ENCODE measurements around the gene JOSD2. TPM values are rescaled to one million over a fixed set of nuclear protein-coding genes. Genes with fewer than 3 reads are reported as not detected.

Gene JOSD2
- polyA plus RNA-seq (2013, experiment 1 of 2): 2.1 TPM
- 2.2 TPM for polyA plus RNA-seq (2013, experiment 2 of 2)

- peak within 1 kb of the TSS; percentile 62 for H3K4me2 ChIP-seq (ENCODE audit: low read length)
- no peak within 1 kb of the TSS for H2BK5ac ChIP-seq (ENCODE audit: low read length)
- H2AK5ac ChIP-seq (ENCODE audit: low read length): no peak within 1 kb of the TSS
- H3K18ac ChIP-seq (ENCODE audit: low read length): peak within 1 kb of the TSS; percentile 12
- H3K36me3 ChIP-seq (ENCODE audit: control insufficient read depth, insufficient read depth, low read length): no peaks in the 10 kb centered on the region
- H4K8ac ChIP-seq (ENCODE audit: low read depth, low read length): no peak within 1 kb of the TSS
- peak within 1 kb of the TSS; percentile 28 for H3K4ac ChIP-seq (ENCODE audit: low read depth, low read length)
- no peak within 1 kb of the TSS for H2BK120ac ChIP-seq (ENCODE audit: low read depth, low read length)
- H3K23ac ChIP-seq (ENCODE audit: low read length): no peak within 1 kb of the TSS
- H3K4me3 ChIP-seq (ENCODE audit: low read length): peak within 1 kb of the TSS; percentile 44
- H3K27me3 ChIP-seq (ENCODE audit: insufficient read depth, low read length, poor library complexity): no peaks in the 10 kb centered on the region
- H3K4me1 ChIP-seq (ENCODE audit: control insufficient read depth, low read depth, low read length): no peaks in the 10 kb centered on the region
- H4K5ac ChIP-seq (ENCODE audit: low read length): no peak within 1 kb of the TSS
- H3K79me1 ChIP-seq (ENCODE audit: low read length): no peaks in the 10 kb centered on the region
- DNase-seq: peak; percentile 100
- H3K79me2 ChIP-seq (ENCODE audit: control insufficient read depth, insufficient read depth, low read length): no peaks in the 10 kb centered on the region
- H3K9ac ChIP-seq (ENCODE audit: low read length): peak within 1 kb of the TSS; percentile 58
- H2BK15ac ChIP-seq (replicated peaks; ENCODE audit: low read depth): no peak within 1 kb of the TSS
- H3K56ac ChIP-seq (ENCODE audit: low read length): peak within 1 kb of the TSS; percentile 74
- no CpG with 5 or more reads among the region's 69 CpGs for WGBS (ENCODE audit: extremely low coverage, insufficient coverage, low lambda C conversion rate)
- no peak within 1 kb of the TSS for H3K27ac ChIP-seq (ENCODE audit: low read depth, low read length)
Observed at GRCh38 chr19:50511069-50511822, at the start of gene JOSD2. JOSD2 (minus strand) TSS chr19:50511191; CDS start chr19:50510431, 760 bp downstream.

- H3K4me3 ChIP-seq (ENCODE audit: low read length): no peak overlapping the region
- H4K5ac ChIP-seq (ENCODE audit: low read length): no peak overlapping the region
- DNase-seq: no peak
- no peaks in the 10 kb centered on the region for H3K79me2 ChIP-seq (ENCODE audit: control insufficient read depth, insufficient read depth, low read length)
- no peaks in the 10 kb centered on the region for H3K4me1 ChIP-seq (ENCODE audit: control insufficient read depth, low read depth, low read length)
- no peak overlapping the region for H2BK15ac ChIP-seq (replicated peaks; ENCODE audit: low read depth)
- no CpG with 5 or more reads among the region's 10 CpGs for WGBS (ENCODE audit: extremely low coverage, insufficient coverage, low lambda C conversion rate)
- H3K56ac ChIP-seq (ENCODE audit: low read length): no peak overlapping the region
- no peak overlapping the region for H3K9ac ChIP-seq (ENCODE audit: low read length)
- no peak overlapping the region for H2AK5ac ChIP-seq (ENCODE audit: low read length)
- no peak overlapping the region for H4K8ac ChIP-seq (ENCODE audit: low read depth, low read length)
- H3K4ac ChIP-seq (ENCODE audit: low read depth, low read length): no peak overlapping the region
- H3K4me2 ChIP-seq (ENCODE audit: low read length): no peak overlapping the region
- no peaks in the 10 kb centered on the region for H3K36me3 ChIP-seq (ENCODE audit: control insufficient read depth, insufficient read depth, low read length)
- no peak overlapping the region for H3K18ac ChIP-seq (ENCODE audit: low read length)
- H3K27me3 ChIP-seq (ENCODE audit: insufficient read depth, low read length, poor library complexity): peaks cover 20% of the 10 kb centered on the region
- H2BK120ac ChIP-seq (ENCODE audit: low read depth, low read length): no peak overlapping the region
- H3K27ac ChIP-seq (ENCODE audit: low read depth, low read length): no peak overlapping the region
- H2BK5ac ChIP-seq (ENCODE audit: low read length): no peak overlapping the region
- no peak overlapping the region for H3K23ac ChIP-seq (ENCODE audit: low read length)
- H3K79me1 ChIP-seq (ENCODE audit: low read length): no peaks in the 10 kb centered on the region
Observed at GRCh38 chr19:50559636-50560035, 48.6 kb upstream of the JOSD2 start.

GRCh38 chr19:50558449-50558848 lies 47.5 kb upstream of the JOSD2 start:
- DNase-seq: no peak
- no peak overlapping the region for H3K27ac ChIP-seq (ENCODE audit: low read depth, low read length)
- no peak overlapping the region for H4K8ac ChIP-seq (ENCODE audit: low read depth, low read length)
- no peak overlapping the region for H2BK120ac ChIP-seq (ENCODE audit: low read depth, low read length)
- no peak overlapping the region for H2BK5ac ChIP-seq (ENCODE audit: low read length)
- no peak overlapping the region for H3K9ac ChIP-seq (ENCODE audit: low read length)
- H3K18ac ChIP-seq (ENCODE audit: low read length): no peak overlapping the region
- no peak overlapping the region for H4K5ac ChIP-seq (ENCODE audit: low read length)
- H3K79me2 ChIP-seq (ENCODE audit: control insufficient read depth, insufficient read depth, low read length): no peaks in the 10 kb centered on the region
- no peak overlapping the region for H3K23ac ChIP-seq (ENCODE audit: low read length)
- no peaks in the 10 kb centered on the region for H3K36me3 ChIP-seq (ENCODE audit: control insufficient read depth, insufficient read depth, low read length)
- H3K4me3 ChIP-seq (ENCODE audit: low read length): no peak overlapping the region
- no peak overlapping the region for H3K56ac ChIP-seq (ENCODE audit: low read length)
- no peak overlapping the region for H2BK15ac ChIP-seq (replicated peaks; ENCODE audit: low read depth)
- no peak overlapping the region for H2AK5ac ChIP-seq (ENCODE audit: low read length)
- peaks cover 14% of the 10 kb centered on the region for H3K27me3 ChIP-seq (ENCODE audit: insufficient read depth, low read length, poor library complexity)
- H3K4me2 ChIP-seq (ENCODE audit: low read length): no peak overlapping the region
- H3K4ac ChIP-seq (ENCODE audit: low read depth, low read length): no peak overlapping the region
- no CpG with 5 or more reads among the region's 13 CpGs for WGBS (ENCODE audit: extremely low coverage, insufficient coverage, low lambda C conversion rate)
- H3K4me1 ChIP-seq (ENCODE audit: control insufficient read depth, low read depth, low read length): no peaks in the 10 kb centered on the region
- H3K79me1 ChIP-seq (ENCODE audit: low read length): no peaks in the 10 kb centered on the region

GRCh38 chr19:50558039-50558438 lies 47.0 kb upstream of the JOSD2 start:
- no peak overlapping the region for H3K23ac ChIP-seq (ENCODE audit: low read length)
- no peak for DNase-seq
- no peak overlapping the region for H3K56ac ChIP-seq (ENCODE audit: low read length)
- no peaks in the 10 kb centered on the region for H3K79me1 ChIP-seq (ENCODE audit: low read length)
- H3K9ac ChIP-seq (ENCODE audit: low read length): no peak overlapping the region
- no peak overlapping the region for H3K4me3 ChIP-seq (ENCODE audit: low read length)
- no peak overlapping the region for H2BK120ac ChIP-seq (ENCODE audit: low read depth, low read length)
- H3K18ac ChIP-seq (ENCODE audit: low read length): no peak overlapping the region
- peaks cover 11% of the 10 kb centered on the region for H3K27me3 ChIP-seq (ENCODE audit: insufficient read depth, low read length, poor library complexity)
- no peak overlapping the region for H4K8ac ChIP-seq (ENCODE audit: low read depth, low read length)
- H4K5ac ChIP-seq (ENCODE audit: low read length): no peak overlapping the region
- H2BK15ac ChIP-seq (replicated peaks; ENCODE audit: low read depth): no peak overlapping the region
- H3K4ac ChIP-seq (ENCODE audit: low read depth, low read length): no peak overlapping the region
- no peak overlapping the region for H3K4me2 ChIP-seq (ENCODE audit: low read length)
- no peak overlapping the region for H2BK5ac ChIP-seq (ENCODE audit: low read length)
- no peak overlapping the region for H3K27ac ChIP-seq (ENCODE audit: low read depth, low read length)
- H3K79me2 ChIP-seq (ENCODE audit: control insufficient read depth, insufficient read depth, low read length): no peaks in the 10 kb centered on the region
- no peaks in the 10 kb centered on the region for H3K4me1 ChIP-seq (ENCODE audit: control insufficient read depth, low read depth, low read length)
- H2AK5ac ChIP-seq (ENCODE audit: low read length): no peak overlapping the region
- whole genome bisulfite sequencing (ENCODE audit: extremely low coverage, insufficient coverage, low lambda C conversion rate): no CpG with 5 or more reads among the region's 4 CpGs
- no peaks in the 10 kb centered on the region for H3K36me3 ChIP-seq (ENCODE audit: control insufficient read depth, insufficient read depth, low read length)

- no peaks in the 10 kb centered on the region for H3K79me2 ChIP-seq (ENCODE audit: control insufficient read depth, insufficient read depth, low read length)
- H3K36me3 ChIP-seq (ENCODE audit: control insufficient read depth, insufficient read depth, low read length): no peaks in the 10 kb centered on the region
- no peak overlapping the region for H2BK5ac ChIP-seq (ENCODE audit: low read length)
- no peak overlapping the region for H3K4ac ChIP-seq (ENCODE audit: low read depth, low read length)
- no peak overlapping the region for H2BK15ac ChIP-seq (replicated peaks; ENCODE audit: low read depth)
- no peak overlapping the region for H2BK120ac ChIP-seq (ENCODE audit: low read depth, low read length)
- H3K27ac ChIP-seq (ENCODE audit: low read depth, low read length): no peak overlapping the region
- H4K5ac ChIP-seq (ENCODE audit: low read length): no peak overlapping the region
- H2AK5ac ChIP-seq (ENCODE audit: low read length): no peak overlapping the region
- no peak for DNase-seq
- H3K56ac ChIP-seq (ENCODE audit: low read length): peak overlapping the region; percentile 44
- no peak overlapping the region for H4K8ac ChIP-seq (ENCODE audit: low read depth, low read length)
- peak overlapping the region; percentile 21 for H3K4me2 ChIP-seq (ENCODE audit: low read length)
- H3K79me1 ChIP-seq (ENCODE audit: low read length): no peaks in the 10 kb centered on the region
- no peak overlapping the region for H3K4me3 ChIP-seq (ENCODE audit: low read length)
- no CpG with 5 or more reads among the region's 20 CpGs for WGBS (ENCODE audit: extremely low coverage, insufficient coverage, low lambda C conversion rate)
- H3K9ac ChIP-seq (ENCODE audit: low read length): peak overlapping the region; percentile 32
- no peak overlapping the region for H3K23ac ChIP-seq (ENCODE audit: low read length)
- peaks cover 13% of the 10 kb centered on the region for H3K27me3 ChIP-seq (ENCODE audit: insufficient read depth, low read length, poor library complexity)
- H3K4me1 ChIP-seq (ENCODE audit: control insufficient read depth, low read depth, low read length): no peaks in the 10 kb centered on the region
- H3K18ac ChIP-seq (ENCODE audit: low read length): no peak overlapping the region
Observed at GRCh38 chr19:50557009-50557613, 46.1 kb upstream of the JOSD2 start.

Data from mesendoderm (in vitro differentiated cells).